HG02938 (cell line): ENCODE data around the gene CCL1.

Source experiments
- ATAC-seq: cut with Tn5 transposase; IDR thresholded peaks from one replicate; pipeline ENCODE4 v1.9.1; 2021; ENCODE audit warnings: mild to moderate bottlenecking, moderate library complexity; ENCODE audit not compliant: unreplicated experiment

Gene CCL1, protein sequence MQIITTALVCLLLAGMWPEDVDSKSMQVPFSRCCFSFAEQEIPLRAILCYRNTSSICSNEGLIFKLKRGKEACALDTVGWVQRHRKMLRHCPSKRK

DNA sequence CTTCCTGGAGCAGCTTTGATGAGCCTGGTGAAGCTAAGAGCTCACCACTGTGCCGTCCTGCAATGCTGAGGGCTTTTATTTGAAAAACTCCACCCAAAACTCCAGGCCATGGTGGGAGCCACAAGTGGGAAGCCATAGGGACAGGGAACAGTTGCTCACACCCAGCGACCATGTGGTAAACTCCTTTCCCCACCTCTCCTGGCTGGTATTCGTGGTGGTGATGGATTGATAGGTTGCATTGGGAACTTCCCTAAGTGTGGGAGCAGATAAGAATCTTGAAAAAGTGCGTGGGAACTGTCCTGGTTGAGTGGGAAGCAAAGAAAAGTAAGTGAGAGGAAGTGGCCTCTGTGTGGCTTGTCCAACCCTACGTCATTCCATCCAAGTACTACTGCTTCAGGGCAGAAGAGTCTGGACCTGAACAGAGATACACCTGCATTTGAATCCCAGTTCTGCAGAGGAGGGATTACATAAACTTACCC, at the start of gene CCL1:
TSS of gene CCL1 (minus strand) at position 51 of the 479 bp plus-strand sequence. CDS start 72 bp downstream, outside the sequence.
- no peak for ATAC-seq

- no peak for ATAC-seq
Observed at GRCh38 chr17:34412534-34412933, 49.5 kb upstream of the CCL1 start.

GRCh38 chr17:34411646-34412421, 48.8 kb upstream of the CCL1 start:
- no peak for ATAC-seq

- ATAC-seq, result no peak
Observed at GRCh38 chr17:34409352-34409751, 46.3 kb upstream of the CCL1 start.

GRCh38 chr17:34408439-34408838, 45.4 kb upstream of the CCL1 start:
- ATAC-seq, result no peak

DNA sequence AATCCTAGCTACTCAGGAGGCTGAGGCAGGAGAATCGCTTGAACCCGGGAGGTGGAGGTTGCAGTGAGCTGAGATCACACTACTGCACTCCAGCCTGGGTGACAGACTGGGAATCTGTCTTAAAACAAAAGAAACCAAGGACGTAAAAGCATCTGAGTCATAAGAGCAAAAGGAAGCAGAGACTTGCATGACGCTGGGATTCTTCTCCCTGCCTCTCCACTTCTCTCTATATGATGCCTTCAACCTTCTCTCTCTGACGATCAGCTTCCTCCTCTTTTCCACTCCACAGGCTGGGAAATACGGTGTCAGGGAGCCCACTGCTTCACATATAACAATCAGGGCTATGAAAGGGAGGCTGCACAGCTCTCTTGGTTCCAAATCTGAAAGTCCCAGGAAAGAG, 43.2 kb upstream of the CCL1 start:
- no peak for ATAC-seq

DNA sequence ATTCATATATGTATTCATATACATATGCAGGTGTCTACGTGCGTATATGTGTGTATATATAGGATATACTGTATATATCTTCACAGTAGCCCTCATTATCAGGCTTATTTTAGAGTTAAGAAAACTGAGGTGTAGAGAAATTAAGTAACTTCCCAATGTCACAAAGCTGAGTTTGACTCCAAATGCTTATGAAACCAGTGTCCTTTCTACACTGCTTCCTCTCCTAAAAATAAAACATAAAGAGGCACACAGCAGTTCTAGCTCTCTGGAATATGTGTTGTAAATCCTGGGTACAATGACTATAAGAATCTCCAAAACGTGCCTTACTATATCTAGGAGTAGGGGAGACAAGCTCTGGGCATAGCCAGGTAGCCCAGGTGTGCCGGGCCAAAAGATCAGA, 40.0 kb upstream of the CCL1 start:
- ATAC-seq, result no peak

GRCh38 chr17:34401165-34401564, 38.1 kb upstream of the CCL1 start:
- ATAC-seq, result no peak

- ATAC-seq, result no peak
Observed at GRCh38 chr17:34400301-34400931, 37.4 kb upstream of the CCL1 start.

GRCh38 chr17:34399725-34400124, 36.7 kb upstream of the CCL1 start:
- ATAC-seq, result no peak

DNA sequence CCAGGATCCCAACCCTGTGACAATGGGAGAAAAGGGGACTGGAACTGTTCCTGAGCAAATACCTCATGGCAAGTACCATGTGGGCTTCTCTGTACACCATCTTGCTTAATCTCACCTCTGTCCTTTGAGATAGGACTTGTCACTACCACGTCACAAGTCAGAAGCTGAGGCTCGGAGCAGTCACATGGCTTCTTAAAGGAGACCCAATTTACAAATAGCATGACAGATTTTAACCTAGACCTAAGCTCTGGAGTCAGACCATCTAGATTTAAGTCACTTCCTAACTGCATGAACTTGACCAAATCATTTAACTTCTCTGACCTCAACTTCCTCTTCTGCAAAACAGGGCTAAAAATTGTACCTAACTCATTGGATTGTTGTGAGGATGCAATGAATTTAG, 36.0 kb upstream of the CCL1 start:
- ATAC-seq, result no peak

DNA sequence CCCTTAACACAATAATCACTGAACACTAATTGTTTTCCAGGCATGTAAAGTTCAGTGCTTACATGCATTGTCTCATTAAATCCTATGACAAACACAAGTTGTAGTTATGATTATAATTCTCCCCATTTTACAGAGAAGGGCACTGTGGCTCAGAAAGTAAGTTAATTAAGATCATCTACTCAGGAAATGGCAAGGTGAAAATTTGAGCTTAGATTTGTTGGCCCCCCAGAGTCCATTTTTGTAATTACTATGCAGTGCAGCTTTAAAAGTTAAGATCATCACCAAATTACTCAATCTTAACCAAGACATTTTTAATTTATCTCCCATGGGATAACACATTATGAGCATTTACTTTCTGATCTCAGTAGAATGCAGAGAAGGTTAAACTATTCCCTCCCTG, 34.2 kb upstream of the CCL1 start:
- no peak for ATAC-seq

DNA sequence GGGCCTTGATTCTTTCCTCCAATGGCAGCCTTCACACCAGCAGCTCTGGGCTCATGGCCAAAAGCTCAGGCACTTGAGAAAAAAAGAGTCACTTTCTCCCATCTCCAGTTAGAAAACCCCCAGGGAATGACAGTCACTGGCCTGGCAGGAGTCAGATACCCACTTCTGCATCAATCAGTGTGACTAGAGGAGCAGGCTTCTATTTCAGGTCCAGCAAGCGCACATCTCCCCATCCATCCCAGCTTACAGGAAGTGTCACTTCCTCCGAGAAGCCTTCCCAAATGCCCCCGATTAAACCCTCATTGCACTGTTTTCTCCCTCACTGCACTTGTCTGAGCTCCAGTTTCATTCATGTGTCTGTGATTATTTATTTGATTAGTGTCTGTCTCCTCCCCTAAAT, 30.4 kb upstream of the CCL1 start:
- no peak for ATAC-seq

GRCh38 chr17:34391241-34391640, 28.2 kb upstream of the CCL1 start:
- no peak for ATAC-seq

DNA sequence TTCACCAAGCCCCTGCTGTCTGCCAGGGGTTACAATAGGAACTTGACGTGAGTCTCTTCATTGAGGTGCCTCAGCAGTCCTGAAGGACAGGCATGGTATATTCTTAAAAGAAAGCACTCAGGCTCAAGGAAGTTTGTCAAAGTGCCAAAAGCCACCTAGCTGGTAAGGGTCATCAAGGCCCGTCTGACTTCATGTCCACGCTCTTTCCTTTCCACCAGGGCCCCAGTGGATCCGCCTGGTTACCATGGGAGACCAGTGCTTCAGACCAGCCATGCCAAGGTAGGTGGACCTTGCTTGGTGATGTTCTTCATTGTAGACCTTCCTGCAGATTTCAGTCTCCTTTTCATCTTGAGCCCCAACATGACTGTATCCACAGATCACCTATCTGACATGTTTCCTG, 27.6 kb upstream of the CCL1 start:
- no peak for ATAC-seq

DNA sequence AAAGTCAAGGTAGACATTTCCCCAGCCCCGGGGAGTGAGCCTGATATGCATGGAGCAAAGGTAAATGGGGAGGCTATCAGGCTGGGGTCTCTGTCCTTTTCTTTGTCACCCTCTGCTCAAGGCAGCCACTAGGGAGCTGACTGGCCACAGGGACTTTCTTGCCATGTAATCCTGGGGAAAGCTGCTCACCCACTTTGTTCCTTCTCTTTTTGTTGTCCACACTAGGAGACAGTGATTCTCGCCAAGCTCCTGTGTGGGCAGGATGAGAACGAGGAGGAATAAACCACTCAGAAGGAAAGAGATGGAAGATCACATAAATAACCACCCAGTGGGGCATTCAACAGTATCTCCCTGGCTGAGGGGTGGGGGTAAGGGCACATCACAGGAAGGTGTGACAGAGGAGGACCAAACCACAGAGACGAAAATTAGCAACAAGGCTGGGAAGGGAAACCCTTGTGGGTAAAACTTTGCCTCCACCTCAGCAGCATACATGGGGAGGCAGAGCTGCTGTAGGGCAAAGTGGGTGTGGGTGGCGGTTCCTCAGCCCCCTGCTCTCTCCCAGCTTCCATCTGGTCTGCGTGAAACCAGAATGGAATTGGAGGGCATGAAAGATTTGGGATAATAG, 26.2 kb upstream of the CCL1 start:
- ATAC-seq, result no peak

- no peak for ATAC-seq
Observed at GRCh38 chr17:34387566-34387965, 24.5 kb upstream of the CCL1 start.

DNA sequence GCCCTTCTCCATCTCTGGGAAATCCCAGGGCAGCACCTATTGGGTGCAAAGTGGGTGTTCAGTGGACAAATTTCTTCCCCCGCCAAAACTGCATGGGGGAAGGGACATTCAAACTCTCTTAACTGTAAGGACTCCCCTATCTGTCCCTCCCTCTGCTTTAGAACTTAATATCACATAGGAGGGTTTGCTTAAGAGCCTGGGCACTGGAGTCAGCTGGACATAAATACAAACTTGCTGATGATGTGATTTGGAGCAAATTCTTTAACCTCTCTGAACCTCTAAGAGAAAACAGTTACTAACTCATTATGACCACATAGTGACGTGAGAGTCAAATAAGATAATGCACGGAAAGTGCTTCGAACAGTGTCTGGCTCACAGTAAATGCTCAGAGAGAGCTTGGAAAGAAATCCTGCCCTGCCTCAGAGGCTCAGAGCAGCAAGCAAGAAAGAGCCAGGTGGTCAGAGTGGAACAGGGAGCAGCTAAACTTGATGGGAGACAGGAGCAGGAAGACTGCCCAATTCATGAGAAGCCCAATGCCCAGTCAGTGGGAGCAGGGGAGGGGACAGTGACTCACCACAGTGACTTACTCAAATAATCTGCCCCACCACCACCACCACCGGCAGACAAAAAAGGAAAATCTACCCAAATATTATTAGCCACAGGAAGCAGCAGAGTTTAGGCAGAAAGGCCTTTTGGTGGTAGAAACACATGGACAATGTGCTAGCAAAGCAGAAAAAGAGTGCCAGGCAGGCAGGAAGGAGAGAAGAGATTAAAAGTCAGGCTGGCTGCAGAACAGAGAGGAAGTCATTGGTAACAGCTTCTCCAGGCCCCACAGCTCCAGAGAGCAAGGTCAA, 23.9 kb upstream of the CCL1 start:
- ATAC-seq, result no peak

DNA sequence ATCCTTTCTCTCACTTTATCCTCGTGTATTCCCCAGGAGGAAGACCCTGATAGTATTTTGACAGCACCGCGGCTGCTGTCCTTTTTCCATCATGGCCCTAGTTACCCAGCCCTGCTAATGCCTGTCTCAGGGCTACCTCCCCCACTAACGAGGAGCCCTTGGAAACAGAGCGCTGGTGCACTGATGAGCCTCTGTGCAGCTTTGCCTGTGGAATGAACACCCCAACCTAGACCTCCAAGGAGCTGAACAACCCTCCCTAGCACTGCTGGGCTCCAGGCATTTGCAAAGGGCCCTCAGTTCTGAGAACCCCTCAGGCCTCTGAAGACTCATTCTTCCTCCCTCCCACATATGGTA, 23.3 kb upstream of the CCL1 start:
- ATAC-seq, result no peak

GRCh38 chr17:34384822-34385605, 22.0 kb upstream of the CCL1 start:
- ATAC-seq, result no peak
